H1 (cell line): ENCODE results near the gene MBD3. TPM values are rescaled to one million over a fixed set of nuclear protein-coding genes. Genes with fewer than 3 reads are reported as not detected.

Experiments used
- CTCF ChIA-PET: fragments of 300-600 bp; sonication (Branson Sonifier 250); formaldehyde crosslinking; loops from one replicate; lab custom pipeline; 2021; ENCODE audit not compliant: partially characterized antibody; lab: Charles Lee
- POLR2A ChIA-PET: fragments of 300-600 bp; sonication (Branson Sonifier 250); formaldehyde crosslinking; loops from one replicate; lab custom pipeline; 2021; ENCODE audit warnings: inconsistent platforms; ENCODE audit not compliant: partially characterized antibody; lab: Charles Lee
- DNase-seq, 2 experiments: peaks; one replicate each; pipeline versions ENCODE4 v3.0.0 to v3.0.0-alpha.2; 2010 to 2022; ENCODE audit warnings: low spot score in 2 of 2, low read depth in 1 of 2, mixed read lengths in 1 of 2
- FAIRE-seq: peaks from 2 replicates; lab custom pipeline; 2011; peaks lifted over from hg19 to GRCh38; lab: Jason Lieb, UNC
- H2AFZ ChIP-seq: 2 replicates; pipeline ENCODE4 v1.8.1; 2012; ENCODE audit warnings: low read length, inconsistent platforms
- H2AK5ac ChIP-seq: 2 replicates; pipeline ENCODE4 v1.6.1; 2013; ENCODE audit warnings: low read depth, low read length
- H2BK120ac ChIP-seq: replicated peaks from 2 replicates; pipeline ENCODE3; 2013; ENCODE audit warnings: low read depth, low read length, inconsistent platforms
- H2BK12ac ChIP-seq: 2 replicates; pipeline ENCODE4 v1.6.1; 2013; ENCODE audit warnings: low read depth, low read length
- H2BK15ac ChIP-seq: 2 replicates; pipeline ENCODE4 v1.6.1; 2013; ENCODE audit warnings: low read length
- H2BK20ac ChIP-seq: 2 replicates; pipeline ENCODE4 v1.6.1; 2013; ENCODE audit warnings: low read length
- H2BK5ac ChIP-seq: 2 replicates; pipeline ENCODE4 v1.6.1; 2013; ENCODE audit warnings: low read depth, low read length
- H3K14ac ChIP-seq: 2 replicates; pipeline ENCODE4 v1.6.1; 2013; ENCODE audit warnings: inconsistent platforms; ENCODE audit not compliant: insufficient read length
- H3K18ac ChIP-seq: 2 replicates; pipeline ENCODE4 v1.6.1; 2013; ENCODE audit warnings: low read length; ENCODE audit errors: extremely low read depth
- H3K23ac ChIP-seq: 2 replicates; pipeline ENCODE4 v1.6.1; 2013; ENCODE audit warnings: inconsistent platforms; ENCODE audit not compliant: insufficient read length
- H3K23me2 ChIP-seq: 2 replicates; pipeline ENCODE4 v1.6.1; 2013; ENCODE audit warnings: low read depth, low read length
- H3K27ac ChIP-seq: 2 replicates; pipeline ENCODE4 v1.6.1; 2011; ENCODE audit warnings: low read depth, low read length, inconsistent platforms
- H3K27me3 ChIP-seq, 4 experiments: replicated peaks in 1 of 4; 1 replicate in 1 of 4; 2 replicates in 3 of 4; pipeline versions ENCODE4 v1.6.1 to v1.8.1; 2011 to 2013; ENCODE audit warnings: low read length in 3 of 4, mild to moderate bottlenecking in 3 of 4, inconsistent platforms in 2 of 4, mixed read lengths in 2 of 4, moderate library complexity in 1 of 4; ENCODE audit not compliant: control insufficient read depth in 3 of 4, insufficient read depth in 3 of 4; ENCODE audit errors: extremely low read depth in 1 of 4
- H3K36me3 ChIP-seq, 4 experiments: 2 replicates each; pipeline versions ENCODE4 v1.6.1 to v1.8.1; 2011 to 2013; ENCODE audit warnings: mild to moderate bottlenecking in 4 of 4, low read length in 3 of 4, moderate library complexity in 2 of 4, control low read depth in 1 of 4, inconsistent platforms in 1 of 4; ENCODE audit not compliant: insufficient read depth in 4 of 4, control insufficient read depth in 2 of 4
- H3K4ac ChIP-seq: replicated peaks from 2 replicates; pipeline ENCODE3; 2013; ENCODE audit warnings: low read length, low read depth, mixed read lengths, inconsistent platforms; ENCODE audit not compliant: insufficient read length
- H3K4me1 ChIP-seq, 4 experiments: replicated peaks in 1 of 4; 1 replicate in 1 of 4; 2 replicates in 3 of 4; pipeline versions ENCODE4 v1.6.1 to v1.8.1; 2011 to 2013; ENCODE audit warnings: low read length in 3 of 4, inconsistent platforms in 2 of 4, mixed read lengths in 1 of 4; ENCODE audit not compliant: insufficient read depth in 4 of 4, control insufficient read depth in 3 of 4
- H3K4me2 ChIP-seq, 2 experiments: 2 replicates each; pipeline versions ENCODE4 v1.6.1 to v1.8.1; 2011 to 2013; ENCODE audit warnings: low read depth in 2 of 2, low read length in 2 of 2, control low read depth in 1 of 2, inconsistent platforms in 1 of 2, mild to moderate bottlenecking in 1 of 2; ENCODE audit not compliant: insufficient read depth in 1 of 2
- H3K4me3 ChIP-seq, 4 experiments: fragments of 200-600, 300-600 bp in 1 of 4; sonication (generic), shearing (Covaris generic), sonication (Bioruptor Twin) in 1 of 4; 2 replicates each; pipeline versions ENCODE4 v1.5.1 to v1.8.1; 2011 to 2016; ENCODE audit warnings: low read length in 4 of 4, low read depth in 3 of 4, control low read depth in 2 of 4, inconsistent platforms in 2 of 4, mild to moderate bottlenecking in 2 of 4, mixed read lengths in 1 of 4, moderate library complexity in 1 of 4; ENCODE audit not compliant: insufficient read depth in 2 of 4; ENCODE audit errors: extremely low read depth in 1 of 4
- H3K56ac ChIP-seq: replicated peaks from 2 replicates; pipeline ENCODE3; 2013; ENCODE audit warnings: low read depth, mild to moderate bottlenecking, mixed read lengths, low read length, inconsistent platforms; ENCODE audit not compliant: insufficient read length
- H3K79me1 ChIP-seq: 2 replicates; pipeline ENCODE4 v1.6.1; 2013; ENCODE audit warnings: low read depth, low read length, control low read depth
- H3K79me2 ChIP-seq, 2 experiments: 2 replicates each; pipeline versions ENCODE4 v1.6.1 to v1.8.1; 2012 to 2013; ENCODE audit warnings: low read length in 2 of 2, mild to moderate bottlenecking in 2 of 2, inconsistent platforms in 1 of 2; ENCODE audit not compliant: insufficient read depth in 2 of 2, control insufficient read depth in 1 of 2
- H3K9ac ChIP-seq, 4 experiments: replicated peaks in 1 of 4; 1 replicate in 1 of 4; 2 replicates in 3 of 4; pipeline versions ENCODE4 v1.6.1 to v1.8.1; 2011 to 2013; ENCODE audit warnings: low read depth in 3 of 4, low read length in 3 of 4, control low read depth in 2 of 4, mild to moderate bottlenecking in 2 of 4, moderate library complexity in 2 of 4, inconsistent platforms in 1 of 4; ENCODE audit errors: extremely low read depth in 1 of 4
- H3K9me3 ChIP-seq, 2 experiments: 2 replicates each; pipeline versions ENCODE4 v1.6.1 to v1.8.1; 2012 to 2013; ENCODE audit warnings: mild to moderate bottlenecking in 2 of 2, moderate library complexity in 2 of 2, control low read depth in 1 of 2, inconsistent platforms in 1 of 2, low read depth in 1 of 2, low read length in 1 of 2, mixed read lengths in 1 of 2; ENCODE audit not compliant: insufficient read depth in 2 of 2
- H4K20me1 ChIP-seq, 2 experiments: replicated peaks in 1 of 2; 2 replicates each; pipeline versions ENCODE3 to v1.8.1; 2011 to 2013; ENCODE audit warnings: inconsistent platforms in 2 of 2, low read length in 2 of 2, mild to moderate bottlenecking in 1 of 2; ENCODE audit not compliant: insufficient read depth in 2 of 2, control insufficient read depth in 1 of 2
- H4K5ac ChIP-seq: 2 replicates; pipeline ENCODE4 v1.6.1; 2013; ENCODE audit warnings: low read length, low read depth, mixed read lengths, inconsistent platforms; ENCODE audit not compliant: insufficient read length
- H4K8ac ChIP-seq: 2 replicates; pipeline ENCODE4 v1.8.0; 2013; ENCODE audit warnings: mild to moderate bottlenecking, moderate library complexity, low read length, inconsistent platforms; ENCODE audit not compliant: insufficient read depth; ENCODE audit errors: extremely low read depth
- H4K91ac ChIP-seq: replicated peaks from 2 replicates; pipeline ENCODE3; 2013; ENCODE audit warnings: low read length, mixed read lengths, inconsistent platforms; ENCODE audit not compliant: insufficient read length
- BCL11A ChIP-seq, 2 experiments: IDR thresholded peaks; one replicate each; pipeline ENCODE4 v1.6.1; 2011; ENCODE audit warnings: low read depth in 2 of 2, low read length in 2 of 2, mild to moderate bottlenecking in 2 of 2
- CBX8 ChIP-seq: fragments of 300-800, 300-1000 bp; sonication (generic); IDR thresholded peaks from 2 replicates; pipeline ENCODE4 v1.7.1; 2016; ENCODE audit warnings: low read depth, low read length, borderline replicate concordance
- EGR1 ChIP-seq: IDR thresholded peaks from 2 replicates; pipeline ENCODE4 v1.6.1; 2011; ENCODE audit warnings: low read depth, low read length, borderline replicate concordance
- JUN ChIP-seq: IDR thresholded peaks from 2 replicates; pipeline ENCODE4 v1.6.1; 2011; ENCODE audit warnings: low read depth, mild to moderate bottlenecking, improper control_type of control experiment, low read length
- RXRA ChIP-seq: IDR thresholded peaks from 2 replicates; pipeline ENCODE4 v1.6.1; 2011; ENCODE audit warnings: low read depth, mild to moderate bottlenecking, low read length, moderate library complexity; ENCODE audit not compliant: insufficient read depth
- SP2 ChIP-seq: IDR thresholded peaks from 2 replicates; pipeline ENCODE4 v1.6.1; 2012; ENCODE audit warnings: mild to moderate bottlenecking, low read length, inconsistent platforms
- WGBS, 2 experiments: shearing (Covaris generic) in 1 of 2; methylation state at CpG; one replicate each; pipeline versions ENCODE4 v1.1.6 to v1.1.7; 2013 to 2015; ENCODE audit warnings: low lambda C conversion rate in 2 of 2, mixed read lengths in 2 of 2, inconsistent platforms in 1 of 2, low coverage in 1 of 2, missing lambda C conversion rate in 1 of 2; ENCODE audit not compliant: insufficient replicate concordance in 2 of 2, insufficient coverage in 1 of 2, insufficient read length in 1 of 2; ENCODE audit errors: extremely low coverage in 1 of 2, missing lambda C conversion rate in 1 of 2; 5-methylcytosine and 5-hydroxymethylcytosine counted together
- polyA plus RNA-seq, 7 experiments: library from polyadenylated mRNA; depleted of rRNA in 3 of 7; stranded (reverse) in 5 of 7; unstranded in 2 of 7; fragments of >200 nt in 5 of 7; fragments of 200-250 nt in 2 of 7; gene quantifications; 1 replicate in 5 of 7; 2 replicates in 1 of 7; 4 replicates in 1 of 7; pipeline versions ENCODE4 v1.2.1 to v1.2.3, GENCODE V29; 2011 to 2013; ENCODE audit warnings: missing spikeins in 2 of 7, mixed read lengths in 2 of 7
- total RNA-seq: library from RNA; stranded (reverse); fragmentation: NEBNext Ultra II Directional; extraction: Animal tissue kit (Norgen Biotek cat#: 25700); gene quantifications from 2 replicates; pipeline ENCODE4 v1.2.1, GENCODE V29; 2021
- TF ChIP-seq, protein P1 (sequence below): IDR thresholded peaks from 2 replicates; pipeline ENCODE4 v1.6.1; 2012; ENCODE audit warnings: inconsistent platforms

Gene MBD3
- total and polyA plus RNA-seq, 2 of the 8 experiments (the other 6 are each of a cell fraction or from before 2014, with no cell fraction given): 88.2 to 110 TPM

DNA sequence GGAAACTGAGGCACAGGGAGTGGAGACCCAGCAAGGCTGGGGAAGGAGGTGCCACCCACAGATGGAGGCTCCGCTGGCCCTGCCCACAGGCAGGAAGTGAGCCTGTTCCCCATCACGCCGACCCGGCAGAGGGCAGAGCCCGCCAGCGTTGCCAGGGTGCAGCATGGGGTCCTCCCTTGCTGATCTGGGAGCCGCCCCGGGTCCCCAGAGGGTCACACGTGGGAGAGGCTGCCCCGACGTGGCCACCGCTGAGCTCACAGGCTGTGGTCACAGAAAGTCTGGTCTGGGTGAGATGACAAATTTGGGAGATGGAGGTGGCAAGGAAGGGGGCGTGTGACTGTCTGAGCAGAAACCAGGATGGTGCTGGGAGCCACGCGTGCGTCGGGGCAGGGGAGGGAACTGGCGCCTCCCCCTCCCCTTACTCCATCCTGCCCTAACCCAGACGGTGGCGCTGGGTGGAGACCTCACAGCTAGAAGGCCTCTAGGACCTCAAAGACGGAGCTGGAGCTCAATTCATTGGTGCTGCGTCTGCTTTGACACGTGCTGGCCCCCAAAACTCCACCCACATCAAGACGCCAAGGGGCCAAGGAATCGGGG is 32.3 kb downstream of the MBD3 start:
- Histone ChIP-seq H2AK5ac (no peak overlapping the region), H3K36me3 (peaks cover 0 to 15% (median 0%) of the 10 kb centered on the region in 4 experiments; a peak in 6 of 8 replicates), H2BK15ac (no peak overlapping the region), H3K4me2 (no peak overlapping the region), H3K23ac (no peak overlapping the region), H3K27me3 (no peaks in the 10 kb centered on the region), H3K14ac (no peak overlapping the region), H4K91ac (no peak overlapping the region), H3K56ac (no peak overlapping the region), H3K4me1 (no peaks in the 10 kb centered on the region; a peak in 1 of 7 replicates), H3K4me3 (no peak overlapping the region), H2BK120ac (no peak overlapping the region), H3K9me3 (no peaks in the 10 kb centered on the region), H4K20me1 (peaks cover 29 to 45% of the 10 kb centered on the region in 2 experiments), H3K27ac (no peak overlapping the region), H2BK20ac (no peak overlapping the region), H2AFZ (no peak overlapping the region), H4K5ac (no peak overlapping the region), H3K79me2 (peaks cover 3 to 61% of the 10 kb centered on the region in 2 experiments), H3K23me2 (no peaks in the 10 kb centered on the region), H2BK12ac (no peak overlapping the region), H3K4ac (no peak overlapping the region), H3K9ac (no peak overlapping the region), H2BK5ac (no peak overlapping the region; the same call in 1 of the 2 replicates), H3K79me1 (peaks cover 22% of the 10 kb centered on the region), H4K8ac (no peak overlapping the region), H3K18ac (no peak overlapping the region)
- no peak for DNase-seq
- ChIA-PET CTCF (interaction anchor here (1.8 kb wide), 1 partner anchor 14 kb away, joined by 8 read pairs; no protein-coding TSS in a partner anchor), POLR2A (interaction anchor here (1.9 kb wide), 1 partner anchor 15 kb away, joined by 4 read pairs; no protein-coding TSS in a partner anchor)
- TF ChIP-seq JUN (no peak), BCL11A (IDR thresholded peaks at IDR 0.05; ENCODE audit: low read depth in 2 of 2, low read length in 2 of 2) (no peak), RXRA (no peak), EGR1 (no peak), SP2 (no peak), CBX8 (no peak)
- TF ChIP-seq, protein P1, sequence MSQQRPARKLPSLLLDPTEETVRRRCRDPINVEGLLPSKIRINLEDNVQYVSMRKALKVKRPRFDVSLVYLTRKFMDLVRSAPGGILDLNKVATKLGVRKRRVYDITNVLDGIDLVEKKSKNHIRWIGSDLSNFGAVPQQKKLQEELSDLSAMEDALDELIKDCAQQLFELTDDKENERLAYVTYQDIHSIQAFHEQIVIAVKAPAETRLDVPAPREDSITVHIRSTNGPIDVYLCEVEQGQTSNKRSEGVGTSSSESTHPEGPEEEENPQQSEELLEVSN: no peak
- no peak for FAIRE-seq
- 96% methylated on average over 24 of the region's 25 CpGs; no CpG with 5 or more reads in 1 of the 2 experiments for WGBS, 2 experiments
